Immature natural killer cell (primary cell): ENCODE data around the gene CHRNB1. TPM values are rescaled to one million over a fixed set of nuclear protein-coding genes. Genes with fewer than 3 reads are reported as not detected.

Source experiments
- DNase-seq, 3 donors: peaks; one replicate each; pipeline ENCODE4 v3.0.0; 2022; ENCODE audit warnings: mixed read lengths in 1 of 3
- H3K27ac Mint-ChIP-seq, 6 donors: one replicate each; pipeline ENCODE4 v1.8.0; 2020; ENCODE audit warnings: mixed read lengths in 6 of 6, mild to moderate bottlenecking in 5 of 6, inconsistent platforms in 4 of 6, moderate library complexity in 3 of 6
- H3K27me3 Mint-ChIP-seq, 3 donors: one replicate each; pipeline ENCODE4 v1.8.0; 2020 to 2021; ENCODE audit warnings: low read depth in 3 of 3, mild to moderate bottlenecking in 3 of 3, mixed read lengths in 3 of 3, moderate library complexity in 3 of 3, inconsistent platforms in 1 of 3
- H3K36me3 Mint-ChIP-seq, 3 donors: one replicate each; pipeline ENCODE4 v1.8.0; 2020; ENCODE audit warnings: mixed read lengths in 3 of 3, inconsistent platforms in 2 of 3, mild to moderate bottlenecking in 2 of 3
- H3K4me1 Mint-ChIP-seq, 2 donors: one replicate each; pipeline ENCODE4 v1.8.0; 2020; ENCODE audit warnings: inconsistent platforms in 2 of 2, mild to moderate bottlenecking in 2 of 2, mixed read lengths in 2 of 2, moderate library complexity in 1 of 2
- H3K4me3 Mint-ChIP-seq, 5 donors: one replicate each; pipeline ENCODE4 v1.8.0; 2020; ENCODE audit warnings: mild to moderate bottlenecking in 5 of 5, mixed read lengths in 5 of 5, inconsistent platforms in 3 of 5, moderate library complexity in 3 of 5
- H3K9me3 Mint-ChIP-seq, 6 donors: one replicate each; pipeline ENCODE4 v1.8.0; 2020; ENCODE audit warnings: mild to moderate bottlenecking in 6 of 6, mixed read lengths in 6 of 6, inconsistent platforms in 4 of 6, moderate library complexity in 3 of 6
- polyA plus RNA-seq, 3 donors: library from polyadenylated mRNA; unstranded; fragments of 300-500 nt; fragmentation: Illumina TruSeq; gene quantifications; one replicate each; pipeline ENCODE4 v1.2.3, GENCODE V29; 2021

CHRNB1 gene
- polyA plus RNA-seq, 3 donors from 2014 or later: 32.4 to 41.3 (median 38.5) TPM

GRCh38 chr17:7497636-7498035 is 52.8 kb downstream of the CHRNB1 start:
- Mint-ChIP-seq H3K4me3 (no peak overlapping the region), H3K27ac (no peak overlapping the region), H3K9me3 (no peaks in the 10 kb centered on the region), H3K36me3 (peaks cover 24 to 50% (median 36%) of the 10 kb centered on the region in 3 donors), H3K4me1 (peaks cover 18 to 25% of the 10 kb centered on the region in 2 donors), H3K27me3 (peaks cover 6 to 22% (median 11%) of the 10 kb centered on the region in 3 donors)
- DNase-seq: no peak

DNA sequence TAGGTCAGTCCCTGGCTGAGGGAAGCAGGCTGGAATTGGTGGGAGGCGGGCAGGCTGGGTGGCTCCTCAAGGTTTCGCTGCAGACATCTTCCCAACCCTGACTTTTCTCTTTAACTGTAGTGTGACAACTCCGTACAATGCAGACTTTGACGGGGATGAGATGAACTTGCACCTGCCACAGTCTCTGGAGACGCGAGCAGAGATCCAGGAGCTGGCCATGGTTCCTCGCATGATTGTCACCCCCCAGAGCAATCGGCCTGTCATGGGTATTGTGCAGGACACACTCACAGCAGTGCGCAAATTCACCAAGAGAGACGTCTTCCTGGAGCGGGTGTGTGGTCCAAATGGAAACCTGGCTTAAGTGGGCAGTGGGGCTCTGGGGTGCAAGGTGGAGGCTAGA is 54.3 kb downstream of the CHRNB1 start:
- Mint-ChIP-seq H3K27me3 (peaks cover 8 to 19% (median 11%) of the 10 kb centered on the region in 3 donors), H3K4me3 (peak overlapping the region in 1 of 5 donors; percentile 50)

DNA sequence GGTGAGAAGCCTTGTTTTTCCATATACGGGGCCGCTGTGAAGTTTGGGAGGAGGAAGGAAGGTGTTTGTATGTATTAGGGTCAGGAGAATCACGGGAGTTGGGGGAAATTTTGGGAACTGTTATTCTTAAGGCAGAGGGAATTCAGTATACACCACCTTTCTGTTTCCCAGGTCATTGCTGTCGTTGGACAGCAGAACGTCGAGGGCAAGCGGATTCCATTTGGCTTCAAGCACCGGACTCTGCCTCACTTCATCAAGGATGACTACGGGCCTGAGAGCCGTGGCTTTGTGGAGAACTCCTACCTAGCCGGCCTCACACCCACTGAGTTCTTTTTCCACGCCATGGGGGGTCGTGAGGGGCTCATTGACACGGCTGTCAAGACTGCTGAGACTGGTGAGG is 56.9 kb downstream of the CHRNB1 start:
- peaks cover 0 to 2% of the 10 kb centered on the region in 2 donors for H3K4me1 Mint-ChIP-seq
- no peak overlapping the region for H3K4me3 Mint-ChIP-seq
- no peaks in the 10 kb centered on the region for H3K9me3 Mint-ChIP-seq
- H3K36me3 Mint-ChIP-seq: peaks cover 32 to 58% (median 40%) of the 10 kb centered on the region in 3 donors
- peaks cover 9 to 16% (median 11%) of the 10 kb centered on the region in 3 donors for H3K27me3 Mint-ChIP-seq
- no peak overlapping the region for H3K27ac Mint-ChIP-seq
- DNase-seq: no peak

More for the DNA sequence above, 54.3 kb downstream of the CHRNB1 start:
- Mint-ChIP-seq H3K36me3 (peaks cover 32 to 55% (median 42%) of the 10 kb centered on the region in 3 donors), H3K27ac (peak overlapping the region in 1 of 6 donors; percentile 86), H3K9me3 (no peaks in the 10 kb centered on the region), H3K4me1 (peaks cover 4 to 10% of the 10 kb centered on the region in 2 donors)
- no peak for DNase-seq

DNA sequence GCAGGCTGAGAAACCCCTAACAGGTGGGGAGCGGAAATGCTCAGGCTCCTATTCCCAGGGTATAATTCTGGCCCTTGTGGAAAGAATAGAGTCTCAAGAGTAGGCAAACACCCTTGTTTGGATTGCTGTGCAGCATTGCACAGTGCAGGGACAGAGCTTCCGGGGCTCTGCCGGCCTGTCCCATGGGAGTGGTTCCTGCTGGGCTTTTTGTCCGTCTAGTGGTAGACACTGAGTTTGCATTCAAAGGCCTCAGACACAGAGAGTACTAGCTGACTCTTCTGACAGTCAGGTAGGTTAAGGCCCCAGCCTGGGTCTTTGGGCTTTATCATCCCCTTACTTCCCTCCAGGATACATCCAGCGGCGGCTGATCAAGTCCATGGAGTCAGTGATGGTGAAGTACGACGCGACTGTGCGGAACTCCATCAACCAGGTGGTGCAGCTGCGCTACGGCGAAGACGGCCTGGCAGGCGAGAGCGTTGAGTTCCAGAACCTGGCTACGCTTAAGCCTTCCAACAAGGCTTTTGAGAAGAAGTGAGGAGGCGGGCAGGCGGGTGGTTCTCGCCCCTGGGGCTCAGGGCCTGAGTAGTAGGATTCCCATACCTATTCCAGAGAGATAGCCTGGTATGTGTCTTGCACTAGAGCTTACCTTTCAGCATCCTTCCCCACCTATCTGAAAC is 57.4 kb downstream of the CHRNB1 start:
- Mint-ChIP-seq H3K4me1 (peaks cover 0 to 2% of the 10 kb centered on the region in 2 donors), H3K4me3 (no peak overlapping the region), H3K27ac (no peak overlapping the region), H3K36me3 (peaks cover 32 to 52% (median 35%) of the 10 kb centered on the region in 3 donors), H3K9me3 (no peaks in the 10 kb centered on the region), H3K27me3 (peaks cover 12 to 14% (median 12%) of the 10 kb centered on the region in 3 donors)
- no peak for DNase-seq

GRCh38 chr17:7502987-7503386 is 58.1 kb downstream of the CHRNB1 start:
- Mint-ChIP-seq H3K4me1 (peaks cover 0 to 2% of the 10 kb centered on the region in 2 donors), H3K27ac (no peak overlapping the region), H3K9me3 (no peaks in the 10 kb centered on the region), H3K36me3 (peaks cover 32 to 53% (median 36%) of the 10 kb centered on the region in 3 donors), H3K4me3 (no peak overlapping the region), H3K27me3 (peaks cover 9 to 14% (median 12%) of the 10 kb centered on the region in 3 donors)
- no peak for DNase-seq

DNA sequence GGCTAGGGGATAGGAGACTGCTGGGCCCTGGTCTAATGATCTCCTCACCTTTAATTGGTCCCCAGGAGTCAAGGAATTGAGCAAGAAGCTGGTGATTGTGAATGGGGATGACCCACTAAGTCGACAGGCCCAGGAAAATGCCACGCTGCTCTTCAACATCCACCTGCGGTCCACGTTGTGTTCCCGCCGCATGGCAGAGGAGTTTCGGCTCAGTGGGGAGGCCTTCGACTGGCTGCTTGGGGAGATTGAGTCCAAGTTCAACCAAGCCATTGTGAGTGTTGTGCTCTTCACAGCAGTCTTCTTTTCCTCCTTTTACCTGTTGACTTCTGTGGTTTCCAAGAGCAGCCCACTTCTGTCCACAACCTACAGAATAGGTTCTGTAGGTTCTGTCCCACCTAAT is 58.7 kb downstream of the CHRNB1 start:
- H3K27ac Mint-ChIP-seq: peak overlapping the region in 2 of 6 donors; percentile 29 to 32
- no peak for DNase-seq
- no peak overlapping the region for H3K4me3 Mint-ChIP-seq
- peaks cover 32 to 58% (median 37%) of the 10 kb centered on the region in 3 donors for H3K36me3 Mint-ChIP-seq
- peaks cover 0 to 2% of the 10 kb centered on the region in 2 donors for H3K4me1 Mint-ChIP-seq
- peaks cover 9 to 14% (median 12%) of the 10 kb centered on the region in 3 donors for H3K27me3 Mint-ChIP-seq
- H3K9me3 Mint-ChIP-seq: no peaks in the 10 kb centered on the region

Other genes with a start within 250 kb of the CHRNB1 start
- under 1 TPM in 1 of 3 donors, not detected in 2; 0.36 TPM for gene DLG4, start 225.2 kb upstream of the CHRNB1 start, polyA plus RNA-seq
- 100 to 1,000 TPM; 138 to 180 (median 141) TPM for gene ACADVL, start 225.1 kb upstream of the CHRNB1 start, polyA plus RNA-seq
- 10 to 100 TPM; 19.4 to 28.5 (median 25.2) TPM for gene DVL2, start 210.5 kb upstream of the CHRNB1 start, polyA plus RNA-seq
- gene PHF23, start 205.6 kb upstream of the CHRNB1 start, polyA plus RNA-seq: 10 to 100 TPM; 11.9 to 41.4 (median 17.7) TPM
- 100 to 1,000 TPM; 764 to 982 (median 905) TPM for gene GABARAP, start 202.6 kb upstream of the CHRNB1 start, polyA plus RNA-seq
- 10 to 100 TPM; 33.2 to 61.1 (median 57.8) TPM for gene CTDNEP1, start 193.3 kb upstream of the CHRNB1 start, polyA plus RNA-seq
- 100 to 1,000 TPM in 1 of 3 donors, 10 to 100 TPM in 2; 65.0 to 108 (median 89.0) TPM for gene ELP5, start 192.8 kb upstream of the CHRNB1 start, polyA plus RNA-seq
- 1 to 10 TPM; 2.5 to 8.7 (median 3.7) TPM for gene CLDN7, start 182.6 kb upstream of the CHRNB1 start, polyA plus RNA-seq
- gene SLC2A4, start 163.3 kb upstream of the CHRNB1 start, polyA plus RNA-seq: under 1 TPM in 1 of 3 donors, not detected in 2; 0.26 TPM
- not detected for gene YBX2, start 150.4 kb upstream of the CHRNB1 start, polyA plus RNA-seq
- 100 to 1,000 TPM; 235 to 814 (median 797) TPM for gene EIF5A, start 137.4 kb upstream of the CHRNB1 start, polyA plus RNA-seq
- gene GPS2, start 129.7 kb upstream of the CHRNB1 start, polyA plus RNA-seq: 100 to 1,000 TPM; 100 to 129 (median 123) TPM
- gene NEURL4, start 115.7 kb upstream of the CHRNB1 start, polyA plus RNA-seq: 1 to 10 TPM in 2 of 3 donors, under 1 TPM in 1; 0.58 to 2.8 (median 1.4) TPM
- gene ACAP1, start 108.5 kb upstream of the CHRNB1 start, polyA plus RNA-seq: 100 to 1,000 TPM; 137 to 227 (median 214) TPM
- gene KCTD11, start 92.9 kb upstream of the CHRNB1 start, polyA plus RNA-seq: 10 to 100 TPM in 1 of 3 donors, 1 to 10 TPM in 2; 5.5 to 13.0 (median 9.4) TPM
- not detected for gene TMEM95, start 89.9 kb upstream of the CHRNB1 start, polyA plus RNA-seq
- gene TNK1, start 64.0 kb upstream of the CHRNB1 start, polyA plus RNA-seq: under 1 TPM in 2 of 3 donors, not detected in 1; 0.21 to 0.29 TPM
- 10 to 100 TPM; 38.1 to 82.5 (median 54.2) TPM for gene PLSCR3, start 50.5 kb upstream of the CHRNB1 start, polyA plus RNA-seq
- 100 to 1,000 TPM in 1 of 3 donors, 10 to 100 TPM in 2; 30.7 to 116 (median 60.7) TPM for gene TMEM256, start 41.0 kb upstream of the CHRNB1 start, polyA plus RNA-seq
- not detected for gene NLGN2, start 37.2 kb upstream of the CHRNB1 start, polyA plus RNA-seq
- not detected for gene SPEM1, start 24.7 kb upstream of the CHRNB1 start, polyA plus RNA-seq
- gene SPEM2, start 19.4 kb upstream of the CHRNB1 start, polyA plus RNA-seq: not detected
- gene SPEM3, start 16.2 kb upstream of the CHRNB1 start, polyA plus RNA-seq: not detected
- gene TMEM102, start 9.6 kb upstream of the CHRNB1 start, polyA plus RNA-seq: 10 to 100 TPM; 15.9 to 27.9 (median 16.4) TPM
- gene FGF11, start 5.5 kb upstream of the CHRNB1 start, polyA plus RNA-seq: not detected
- gene ZBTB4, start 34.6 kb downstream of the CHRNB1 start, polyA plus RNA-seq: 10 to 100 TPM in 1 of 3 donors, 1 to 10 TPM in 2; 4.4 to 25.8 (median 8.3) TPM
- not detected for gene SLC35G6, start 36.4 kb downstream of the CHRNB1 start, polyA plus RNA-seq
- gene POLR2A, start 39.3 kb downstream of the CHRNB1 start, polyA plus RNA-seq: 10 to 100 TPM; 16.0 to 67.8 (median 25.7) TPM
- gene TNFSF12, start 104.0 kb downstream of the CHRNB1 start, polyA plus RNA-seq: 10 to 100 TPM; 32.1 to 69.9 (median 32.7) TPM
- gene TNFSF13, start 113.7 kb downstream of the CHRNB1 start, polyA plus RNA-seq: 1 to 10 TPM; 1.4 to 6.1 (median 5.3) TPM
- 10 to 100 TPM; 17.5 to 19.4 (median 19.0) TPM for gene SENP3, start 116.9 kb downstream of the CHRNB1 start, polyA plus RNA-seq
- gene CD68, start 134.6 kb downstream of the CHRNB1 start, polyA plus RNA-seq: 1 to 10 TPM; 1.9 to 6.5 (median 6.1) TPM
- 10 to 100 TPM; 31.6 to 44.0 (median 41.6) TPM for gene MPDU1, start 138.8 kb downstream of the CHRNB1 start, polyA plus RNA-seq
- not detected for gene SOX15, start 145.0 kb downstream of the CHRNB1 start, polyA plus RNA-seq
- 10 to 100 TPM in 2 of 3 donors, 1 to 10 TPM in 1; 8.3 to 25.1 (median 10.4) TPM for gene FXR2, start 169.8 kb downstream of the CHRNB1 start, polyA plus RNA-seq
- gene SAT2, start 182.8 kb downstream of the CHRNB1 start, polyA plus RNA-seq: 10 to 100 TPM; 33.9 to 39.1 (median 35.4) TPM
- not detected for gene SHBG, start 185.1 kb downstream of the CHRNB1 start, polyA plus RNA-seq
- not detected for gene ATP1B2, start 205.9 kb downstream of the CHRNB1 start, polyA plus RNA-seq
- gene TP53, start 242.4 kb downstream of the CHRNB1 start, polyA plus RNA-seq: 10 to 100 TPM; 17.0 to 39.7 (median 18.7) TPM
- gene WRAP53, start 243.4 kb downstream of the CHRNB1 start, polyA plus RNA-seq: 10 to 100 TPM; 18.5 to 24.8 (median 18.7) TPM